OCI-LY1 (cell line): Measurements from ENCODE around the gene SLC38A3.
"Not testable (repeated sequence)": the region's sequence is repeated elsewhere in the genome, so short reads cannot be mapped to it uniquely, and the experiment has no call there.

Experiments
- H2AFZ ChIP-seq: fragments of 200-600 bp; sonication (generic), shearing (Covaris generic); 2 replicates; pipeline ENCODE4 v1.6.0; 2014; ENCODE audit warnings: antibody characterized with exemption, mild to moderate bottlenecking, low read length
- H3F3A ChIP-seq: fragments of 200-600 bp; sonication (generic), shearing (Covaris generic); 2 replicates; pipeline ENCODE4 v1.6.0; 2014; ENCODE audit warnings: mild to moderate bottlenecking, antibody characterized with exemption, low read length, moderate library complexity; ENCODE audit not compliant: insufficient read depth
- H3K27ac ChIP-seq: fragments of 200-600 bp; sonication (generic); 2 replicates; pipeline ENCODE4 v1.5.1; 2014; ENCODE audit warnings: low read length, mixed run types, mild to moderate bottlenecking, low read depth; ENCODE audit not compliant: poor library complexity, severe bottlenecking
- H3K27me3 ChIP-seq: fragments of 200-600 bp; sonication (generic); 2 replicates; pipeline ENCODE4 v1.6.0; 2014; ENCODE audit warnings: antibody characterized with exemption, mild to moderate bottlenecking, low read length, moderate library complexity; ENCODE audit not compliant: insufficient read depth
- H3K36me3 ChIP-seq: fragments of 200-600 bp; sonication (generic); 2 replicates; pipeline ENCODE4 v1.6.1; 2014; ENCODE audit warnings: mild to moderate bottlenecking, antibody characterized with exemption, low read length, moderate library complexity, mixed read lengths; ENCODE audit not compliant: insufficient read depth
- H3K4me1 ChIP-seq: fragments of 200-600 bp; sonication (generic); 2 replicates; pipeline ENCODE4 v1.5.1; 2014; ENCODE audit warnings: mild to moderate bottlenecking, low read length, moderate library complexity; ENCODE audit not compliant: insufficient read depth, severe bottlenecking
- H3K4me2 ChIP-seq: fragments of 200-600 bp; sonication (generic), shearing (Covaris generic); 2 replicates; pipeline ENCODE4 v1.6.1; 2014; ENCODE audit warnings: low read length
- H3K4me3 ChIP-seq: fragments of 200-600 bp; sonication (generic); 2 replicates; pipeline ENCODE4 v1.5.1; 2014; ENCODE audit warnings: low read length, low read depth, mild to moderate bottlenecking, mixed read lengths; ENCODE audit not compliant: poor library complexity, severe bottlenecking
- H3K79me2 ChIP-seq: fragments of 200-600 bp; shearing (Covaris generic); 2 replicates; pipeline ENCODE4 v1.6.1; 2016; ENCODE audit warnings: mixed run types, low read length, mixed read lengths; ENCODE audit not compliant: insufficient read depth
- H3K9ac ChIP-seq: fragments of 200-600 bp; sonication (generic), shearing (Covaris generic); 2 replicates; pipeline ENCODE4 v1.6.1; 2014; ENCODE audit warnings: mild to moderate bottlenecking, low read length, mixed read lengths
- H3K9me2 ChIP-seq: fragments of 200-600 bp; sonication (generic), shearing (Covaris generic); 2 replicates; pipeline ENCODE4 v1.6.1; 2014; ENCODE audit warnings: low read depth, mild to moderate bottlenecking, low read length, mixed read lengths
- H3K9me3 ChIP-seq: fragments of 200-600 bp; shearing (Covaris generic); 2 replicates; pipeline ENCODE4 v1.6.1; 2014; ENCODE audit warnings: low read length, mixed read lengths
- H4K20me1 ChIP-seq: fragments of 200-600 bp; sonication (generic), shearing (Covaris generic); 2 replicates; pipeline ENCODE4 v1.6.0; 2016; ENCODE audit warnings: mild to moderate bottlenecking, low read length; ENCODE audit not compliant: insufficient read depth
- EZH2 ChIP-seq: fragments of 200-600 bp; sonication (generic), shearing (Covaris generic); IDR thresholded peaks from 2 replicates; pipeline ENCODE4 v1.8.0; 2017; ENCODE audit warnings: borderline replicate concordance, mixed run types, mild to moderate bottlenecking, antibody characterized with exemption, low read length, moderate library complexity, mixed read lengths
- TF ChIP-seq, protein P1 (sequence below): fragments of 200-600 bp; sonication (generic), shearing (Covaris generic); IDR thresholded peaks from 2 replicates; pipeline ENCODE4 v1.5.1; 2017; ENCODE audit warnings: mild to moderate bottlenecking, antibody characterized with exemption, low read length, moderate library complexity, mixed read lengths

SLC38A3 gene

DNA sequence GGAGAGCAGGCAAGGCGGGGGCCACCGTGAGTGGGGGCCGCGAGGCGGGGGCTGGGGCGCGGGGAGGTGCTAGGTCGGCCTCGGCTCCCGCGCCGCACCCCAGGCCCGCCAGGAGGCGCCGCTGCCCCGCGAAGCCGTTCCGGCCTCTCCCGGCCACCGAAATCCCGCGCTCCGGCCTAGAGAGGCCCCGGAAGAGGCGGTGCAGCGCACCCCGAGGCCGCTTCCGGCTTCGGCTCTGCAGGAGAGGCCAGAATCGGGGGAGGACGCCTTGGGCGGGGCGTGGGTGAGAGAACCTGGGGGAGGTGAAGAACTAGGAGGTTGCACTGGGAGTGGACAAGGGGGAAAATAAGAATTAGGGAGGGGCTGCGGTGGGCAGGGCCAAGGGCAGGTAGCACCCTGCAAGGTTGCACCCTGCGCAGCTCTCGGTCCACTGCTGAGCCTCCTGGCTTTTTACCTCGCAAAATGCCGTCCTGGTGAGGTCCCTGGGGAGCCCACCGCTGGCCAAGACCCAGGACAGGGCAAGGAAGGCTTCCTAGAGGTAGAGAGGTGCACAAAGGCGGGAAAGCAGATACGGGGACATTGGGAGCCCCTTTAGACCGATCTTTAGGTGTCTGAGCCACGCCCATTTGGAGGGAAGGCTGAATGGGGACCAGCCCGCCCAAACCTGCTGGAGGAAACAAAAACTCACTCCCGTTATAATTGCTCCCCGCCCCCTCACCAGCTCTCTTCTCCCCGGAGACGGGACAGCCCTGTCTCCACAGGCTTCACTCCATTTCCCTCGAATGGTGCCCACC lies 22.5 kb downstream of the SLC38A3 start:
- H3K9me3 ChIP-seq: no peaks in the 10 kb centered on the region
- TF ChIP-seq, protein P1, sequence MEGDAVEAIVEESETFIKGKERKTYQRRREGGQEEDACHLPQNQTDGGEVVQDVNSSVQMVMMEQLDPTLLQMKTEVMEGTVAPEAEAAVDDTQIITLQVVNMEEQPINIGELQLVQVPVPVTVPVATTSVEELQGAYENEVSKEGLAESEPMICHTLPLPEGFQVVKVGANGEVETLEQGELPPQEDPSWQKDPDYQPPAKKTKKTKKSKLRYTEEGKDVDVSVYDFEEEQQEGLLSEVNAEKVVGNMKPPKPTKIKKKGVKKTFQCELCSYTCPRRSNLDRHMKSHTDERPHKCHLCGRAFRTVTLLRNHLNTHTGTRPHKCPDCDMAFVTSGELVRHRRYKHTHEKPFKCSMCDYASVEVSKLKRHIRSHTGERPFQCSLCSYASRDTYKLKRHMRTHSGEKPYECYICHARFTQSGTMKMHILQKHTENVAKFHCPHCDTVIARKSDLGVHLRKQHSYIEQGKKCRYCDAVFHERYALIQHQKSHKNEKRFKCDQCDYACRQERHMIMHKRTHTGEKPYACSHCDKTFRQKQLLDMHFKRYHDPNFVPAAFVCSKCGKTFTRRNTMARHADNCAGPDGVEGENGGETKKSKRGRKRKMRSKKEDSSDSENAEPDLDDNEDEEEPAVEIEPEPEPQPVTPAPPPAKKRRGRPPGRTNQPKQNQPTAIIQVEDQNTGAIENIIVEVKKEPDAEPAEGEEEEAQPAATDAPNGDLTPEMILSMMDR: peak; percentile 78
- TF ChIP-seq EZH2: no peak
- H3K9ac ChIP-seq: peak overlapping the region; percentile 87
- H3K4me1 ChIP-seq: peaks cover 32% of the 10 kb centered on the region
- H3F3A ChIP-seq: no peaks in the 10 kb centered on the region
- H3K36me3 ChIP-seq: no peaks in the 10 kb centered on the region
- H3K27ac ChIP-seq: peak overlapping the region; percentile 73
- no peaks in the 10 kb centered on the region for H3K9me2 ChIP-seq
- H3K27me3 ChIP-seq: no peaks in the 10 kb centered on the region; the same call in 1 of the 2 replicates
- no peaks in the 10 kb centered on the region for H4K20me1 ChIP-seq
- no peaks in the 10 kb centered on the region for H3K79me2 ChIP-seq
- H3K4me3 ChIP-seq: peak overlapping the region; percentile 78
- no peak overlapping the region for H2AFZ ChIP-seq
- peak overlapping the region; percentile 99 for H3K4me2 ChIP-seq

DNA sequence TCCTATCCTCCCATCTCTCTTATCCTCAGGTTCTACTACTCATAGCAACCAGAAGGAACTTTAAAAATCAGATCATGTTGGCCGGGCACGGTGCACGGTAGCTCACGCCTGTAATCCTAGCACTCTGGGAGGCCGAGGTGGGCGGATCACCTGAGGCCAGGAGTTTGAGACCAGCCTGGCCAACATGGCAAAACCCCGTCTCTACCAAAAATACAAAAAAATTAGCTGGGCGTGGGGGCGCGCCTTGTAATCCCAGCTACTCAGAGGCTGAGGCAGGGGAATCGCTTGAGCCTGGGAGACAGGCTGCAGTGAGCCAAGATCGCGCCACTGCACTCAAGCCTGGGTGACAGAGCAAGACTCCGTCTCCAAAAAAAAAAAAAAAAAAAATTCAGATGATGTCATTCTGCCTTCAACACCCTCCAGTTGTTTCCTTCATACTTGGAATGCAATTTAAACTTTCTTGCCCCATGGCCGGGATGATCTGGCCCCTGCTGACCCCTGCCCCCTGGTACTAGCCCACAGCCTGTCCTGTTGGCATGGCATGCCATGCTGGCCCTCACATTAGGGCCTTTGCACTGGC lies 23.2 kb downstream of the SLC38A3 start:
- H3K79me2 ChIP-seq, H3K9me3 ChIP-seq, H3F3A ChIP-seq, H3K36me3 ChIP-seq, H3K27me3 ChIP-seq, H2AFZ ChIP-seq, H3K9me2 ChIP-seq, H4K20me1 ChIP-seq: not testable (repeated sequence)
- peaks cover 32% of the 10 kb centered on the region for H3K4me1 ChIP-seq
- H3K27ac ChIP-seq: peak overlapping the region; percentile 73
- peak overlapping the region; percentile 78 for H3K4me3 ChIP-seq
- peak overlapping the region; percentile 87 for H3K9ac ChIP-seq
- H3K4me2 ChIP-seq: peak overlapping the region; percentile 99

DNA sequence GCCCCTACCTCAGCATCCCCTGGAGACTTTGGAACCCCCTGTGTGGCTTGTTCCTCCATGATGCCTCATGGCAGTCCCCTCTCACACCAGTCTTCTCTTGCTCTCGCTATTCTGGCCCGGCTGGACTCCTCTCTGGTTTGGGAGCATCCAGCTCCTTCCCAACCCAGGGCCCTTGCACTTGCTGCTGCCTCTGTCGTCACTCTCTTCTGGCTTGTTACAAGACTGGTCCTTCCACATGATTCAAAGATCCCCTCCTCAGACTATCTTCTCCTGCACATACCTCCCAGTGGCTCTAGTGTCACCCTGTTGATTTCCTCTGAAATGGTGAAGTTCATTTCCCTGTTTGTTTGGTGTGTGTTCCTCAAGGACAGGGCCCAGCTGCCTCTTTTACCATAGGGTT lies 24.4 kb downstream of the SLC38A3 start:
- Histone ChIP-seq H3K9ac (no peak overlapping the region), H3K4me3 (no peak overlapping the region), H3K9me3 (no peaks in the 10 kb centered on the region), H3K9me2 (no peaks in the 10 kb centered on the region), H3K27me3 (no peaks in the 10 kb centered on the region), H2AFZ (no peak overlapping the region), H3K4me2 (no peak overlapping the region), H3K27ac (no peak overlapping the region), H3K4me1 (peaks cover 32% of the 10 kb centered on the region), H4K20me1 (no peaks in the 10 kb centered on the region), H3F3A (no peaks in the 10 kb centered on the region), H3K79me2 (no peaks in the 10 kb centered on the region), H3K36me3 (no peaks in the 10 kb centered on the region)
- no peak for TF ChIP-seq EZH2
- TF ChIP-seq, protein P1: no peak
